GM12892 (cell line): Measurements from ENCODE around the gene ZMPSTE24.
A peak's percentile ranks its signal among the peaks of the same experiment; 100 is the strongest.
"Not testable (repeated sequence)": the region's sequence is repeated elsewhere in the genome, so short reads cannot be mapped to it uniquely, and the experiment has no call there.

Experiments used
- DNase-seq: peaks from one replicate; pipeline ENCODE4 v3.0.0; 2011; ENCODE audit not compliant: insufficient read length
- FAIRE-seq: peaks from 2 replicates; lab custom pipeline; 2011; peaks lifted over from hg19 to GRCh38; lab: Jason Lieb, UNC
- POLR2A ChIP-seq: IDR thresholded peaks from 2 replicates; pipeline ENCODE4 v1.6.1; 2011; ENCODE audit warnings: low read depth, low read length, control low read depth
- POLR2AphosphoS5 ChIP-seq: IDR thresholded peaks from 2 replicates; pipeline ENCODE4 v1.6.1; 2011; ENCODE audit warnings: low read depth, low read length, control low read depth
- TAF1 ChIP-seq: IDR thresholded peaks from 2 replicates; pipeline ENCODE4 v1.6.1; 2011; ENCODE audit warnings: low read depth, mild to moderate bottlenecking, control low read depth, low read length, borderline replicate concordance

The ZMPSTE24 gene

DNA sequence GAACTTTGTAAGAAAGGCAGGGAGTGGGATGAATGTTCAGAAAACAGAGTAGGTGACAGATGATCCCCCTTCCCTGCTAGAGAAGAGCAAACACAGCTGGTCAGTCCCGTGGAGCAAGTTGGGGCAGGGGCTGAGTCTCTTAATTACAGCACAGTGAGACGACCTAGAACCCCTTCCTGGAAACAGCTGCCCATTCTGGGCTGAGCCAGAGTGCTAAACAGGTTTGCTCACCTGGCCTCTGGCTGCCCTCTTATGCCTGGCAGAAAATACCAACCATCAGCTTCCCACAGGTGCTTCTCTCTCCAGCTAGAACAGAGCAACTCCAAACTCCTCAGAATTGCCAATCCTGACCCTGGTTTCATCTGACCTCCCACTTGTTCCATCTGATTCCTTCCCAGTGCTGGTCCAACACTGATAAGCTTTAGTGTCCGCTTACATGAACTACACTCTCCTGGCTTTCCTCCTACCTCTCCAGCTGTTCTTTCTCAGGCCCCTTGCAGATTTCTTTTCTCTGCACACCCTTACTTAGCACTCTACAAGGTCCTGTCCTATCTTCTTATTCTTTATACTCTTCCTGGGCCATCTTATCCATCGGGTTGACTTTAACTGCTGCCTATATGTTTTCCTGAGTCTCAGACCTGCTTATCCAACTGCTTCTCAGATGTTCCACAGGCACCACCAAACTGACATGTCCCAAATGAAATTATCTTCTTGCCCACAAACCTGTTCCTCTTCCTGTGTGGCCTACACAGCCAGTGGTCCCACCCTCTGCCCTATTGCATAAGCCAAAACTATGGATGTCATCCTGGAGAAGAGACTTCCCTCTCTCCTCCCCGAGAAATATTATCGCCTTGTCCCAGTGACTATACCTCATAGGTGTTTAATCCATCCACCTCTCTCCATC lies 81.6 kb downstream of the ZMPSTE24 start:
- TF ChIP-seq TAF1, result no peak
- no peak for TF ChIP-seq POLR2AphosphoS5
- no peak for TF ChIP-seq POLR2A

GRCh38 chr1:40341491-40342380 lies 83.7 kb downstream of the ZMPSTE24 start:
- DNase-seq, result no peak
- FAIRE-seq, result peak; percentile 62
- no peak for TF ChIP-seq TAF1
- TF ChIP-seq POLR2A, result no peak
- no peak for TF ChIP-seq POLR2AphosphoS5

More for the DNA sequence above, 81.6 kb downstream of the ZMPSTE24 start:
- FAIRE-seq, result no peak
- DNase-seq, result no peak

DNA sequence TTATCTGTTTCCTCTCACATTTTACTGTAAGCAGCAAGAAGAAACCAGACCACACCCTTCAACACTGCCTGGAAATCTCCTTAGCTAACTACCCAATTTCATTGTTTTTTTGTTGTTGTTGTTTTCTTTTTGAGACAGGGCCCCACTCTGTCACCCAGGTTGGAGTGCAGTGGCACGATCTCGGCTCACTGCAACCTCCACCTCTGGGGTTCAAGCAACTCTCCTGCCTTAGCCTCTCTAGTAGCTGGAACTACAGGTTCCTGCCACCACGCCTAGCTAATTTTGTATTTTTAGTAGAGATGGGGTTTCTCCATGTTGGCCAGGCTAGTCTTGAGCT lies 84.3 kb downstream of the ZMPSTE24 start:
- FAIRE-seq, DNase-seq: not testable (repeated sequence)
